ENCODE measurements around the gene VASN.

VASN gene

GRCh38 chr16:4404967-4405696, 33.5 kb downstream of the VASN start:
- DNase-seq: no peak

GRCh38 chr16:4407543-4408322, 36.1 kb downstream of the VASN start:
- DNase-seq: no peak

GRCh38 chr16:4408323-4408690, 36.7 kb downstream of the VASN start:
- no peak for DNase-seq

- DNase-seq: no peak
Measured at GRCh38 chr16:4409081-4409932, 37.7 kb downstream of the VASN start.

- DNase-seq: no peak
Measured at GRCh38 chr16:4410335-4411075, 38.9 kb downstream of the VASN start.

GRCh38 chr16:4411684-4412083, 40.0 kb downstream of the VASN start:
- no peak for DNase-seq

- no peak for DNase-seq
Measured at GRCh38 chr16:4412159-4412558, 40.5 kb downstream of the VASN start.

- no peak for DNase-seq
Measured at GRCh38 chr16:4412854-4413253, 41.2 kb downstream of the VASN start.

- DNase-seq: no peak
Measured at GRCh38 chr16:4414187-4414917, 42.7 kb downstream of the VASN start.

GRCh38 chr16:4415538-4416199, 44.0 kb downstream of the VASN start:
- peak; percentile 44 for DNase-seq

GRCh38 chr16:4416200-4417032, 44.8 kb downstream of the VASN start, which contains the start of gene CORO7:
TSS of gene CORO7 (minus strand) at chr16:4416596. CDS start at chr16:4416518, 78 bp downstream.
- DNase-seq: peak; percentile 89

GRCh38 chr16:4419402-4419959, 47.8 kb downstream of the VASN start:
- DNase-seq: no peak

GRCh38 chr16:4420505-4421105, 49.0 kb downstream of the VASN start:
- DNase-seq: no peak

- peak; percentile 87 for DNase-seq
Measured at GRCh38 chr16:4425378-4426020, 53.9 kb downstream of the VASN start, which contains the start of gene DNAJA3. TSS of gene DNAJA3 (plus strand) at chr16:4425868. CDS start at chr16:4425882, 14 bp downstream.

GRCh38 chr16:4426021-4426684, 54.5 kb downstream of the VASN start:
- no peak for DNase-seq

GRCh38 chr16:4426722-4427372, 55.2 kb downstream of the VASN start:
- no peak for DNase-seq

GRCh38 chr16:4428500-4428899, 56.9 kb downstream of the VASN start:
- DNase-seq: no peak

- no peak for DNase-seq
Measured at GRCh38 chr16:4431023-4431422, 59.4 kb downstream of the VASN start.

Measured in NCI-H226 (cell line).